GM19025 (cell line): Measurements from ENCODE around the gene SMIM29.
A peak's percentile ranks its signal among the peaks of the same experiment; 100 is the strongest.
"Not testable (repeated sequence)": the region's sequence is repeated elsewhere in the genome, so short reads cannot be mapped to it uniquely, and the experiment has no call there.

ENCODE experiments used
- ATAC-seq: cut with Tn5 transposase; IDR thresholded peaks from one replicate; pipeline ENCODE4 v1.9.1; 2021; ENCODE audit warnings: mild to moderate bottlenecking, low read depth, moderate library complexity; ENCODE audit not compliant: unreplicated experiment

SMIM29 gene

GRCh38 chr6:34269658-34270341 lies 21.0 kb upstream of the SMIM29 start:
- ATAC-seq, result not testable (repeated sequence)

GRCh38 chr6:34269132-34269531 lies 20.3 kb upstream of the SMIM29 start:
- ATAC-seq, result not testable (repeated sequence)

GRCh38 chr6:34267746-34268145 lies 18.9 kb upstream of the SMIM29 start:
- no peak for ATAC-seq

GRCh38 chr6:34263484-34263883 lies 14.7 kb upstream of the SMIM29 start:
- ATAC-seq, result not testable (repeated sequence)

- ATAC-seq, result no peak
Observed at GRCh38 chr6:34260576-34261267, 11.9 kb upstream of the SMIM29 start.

- ATAC-seq, result no peak
Observed at GRCh38 chr6:34259529-34260069, 10.8 kb upstream of the SMIM29 start.

- not testable (repeated sequence) for ATAC-seq
Observed at GRCh38 chr6:34252395-34252794, 3.6 kb upstream of the SMIM29 start.

- ATAC-seq, result peak; percentile 22
Observed at GRCh38 chr6:34249469-34250261, 859 bp upstream of the SMIM29 start.

- ATAC-seq, result peak; percentile 17
Observed at GRCh38 chr6:34248198-34248726, 544 bp downstream of the SMIM29 start.

GRCh38 chr6:34247481-34248197 lies 1.2 kb downstream of the SMIM29 start:
- no peak for ATAC-seq

- ATAC-seq, result no peak
Observed at GRCh38 chr6:34246563-34247391, 2.0 kb downstream of the SMIM29 start.

GRCh38 chr6:34246249-34246562 lies 2.6 kb downstream of the SMIM29 start:
- no peak for ATAC-seq

- not testable (repeated sequence) for ATAC-seq
Observed at GRCh38 chr6:34245761-34246140, 3.1 kb downstream of the SMIM29 start.

- not testable (repeated sequence) for ATAC-seq
Observed at GRCh38 chr6:34245032-34245760, 3.6 kb downstream of the SMIM29 start.

GRCh38 chr6:34243901-34244884 lies 4.6 kb downstream of the SMIM29 start:
- ATAC-seq, result no peak

- ATAC-seq, result no peak
Observed at GRCh38 chr6:34243131-34243771, 5.6 kb downstream of the SMIM29 start.
